HCEC 1CT (cell line): ENCODE measurements around the gene SIGLEC5.
A peak's percentile ranks its signal among the peaks of the same experiment; 100 is the strongest.

Source experiments
- DNase-seq: peaks from one replicate; pipeline ENCODE4 v3.0.0-alpha.2; 2017

Gene SIGLEC5

GRCh38 chr19:51627491-51628138 lies 2.6 kb downstream of the SIGLEC5 start:
- DNase-seq = no peak

GRCh38 chr19:51626675-51627074 lies 3.5 kb downstream of the SIGLEC5 start:
- DNase-seq = no peak

GRCh38 chr19:51621178-51621577 lies 9.0 kb downstream of the SIGLEC5 start:
- DNase-seq = no peak

GRCh38 chr19:51615991-51616390 lies 14.2 kb downstream of the SIGLEC5 start:
- no peak for DNase-seq

GRCh38 chr19:51614789-51615188 lies 15.4 kb downstream of the SIGLEC5 start:
- DNase-seq = no peak

GRCh38 chr19:51610576-51610975 lies 19.6 kb downstream of the SIGLEC5 start:
- no peak for DNase-seq

- DNase-seq = no peak
These were observed 22.2 kb downstream of the SIGLEC5 start for GRCh38 chr19:51607920-51608562.

GRCh38 chr19:51607077-51607476 lies 23.1 kb downstream of the SIGLEC5 start:
- DNase-seq = no peak

GRCh38 chr19:51602189-51602854 lies 27.9 kb downstream of the SIGLEC5 start:
- no peak for DNase-seq

GRCh38 chr19:51600940-51601580 lies 29.1 kb downstream of the SIGLEC5 start:
- DNase-seq = no peak

- DNase-seq = no peak
These were observed 31.1 kb downstream of the SIGLEC5 start for GRCh38 chr19:51599084-51599483.

- no peak for DNase-seq
These were observed 31.9 kb downstream of the SIGLEC5 start for GRCh38 chr19:51598159-51598915.

GRCh38 chr19:51595190-51596175 lies 34.7 kb downstream of the SIGLEC5 start:
- DNase-seq = no peak

GRCh38 chr19:51594774-51595109 lies 35.5 kb downstream of the SIGLEC5 start:
- DNase-seq = no peak

- DNase-seq = peak; percentile 95
These were observed 36.0 kb downstream of the SIGLEC5 start for GRCh38 chr19:51593969-51594773.

- no peak for DNase-seq
These were observed 36.9 kb downstream of the SIGLEC5 start for GRCh38 chr19:51593138-51593890.

GRCh38 chr19:51592521-51592920 lies 37.7 kb downstream of the SIGLEC5 start:
- DNase-seq = no peak

- DNase-seq = no peak
These were observed 39.8 kb downstream of the SIGLEC5 start for GRCh38 chr19:51590441-51590840.

GRCh38 chr19:51589511-51589910 lies 40.7 kb downstream of the SIGLEC5 start:
- DNase-seq = no peak
